HepG2 (cell line): ENCODE measurements around the gene DLX1. TPM values are rescaled to one million over a fixed set of nuclear protein-coding genes. Genes with fewer than 3 reads are reported as not detected.

Experiments used
- AGO2 ChIP-seq: fragments of 200-400 bp; formaldehyde crosslinking; optimal IDR thresholded peaks from 2 replicates; pipeline ENCODE3; 2017; ENCODE audit warnings: mild to moderate bottlenecking, low read depth, low read length, moderate library complexity
- BORCS8-MEF2B ChIP-seq: sonication (generic); formaldehyde crosslinking; IDR thresholded peaks from 2 replicates; pipeline ENCODE4 v1.8.0; 2022; ENCODE audit warnings: mild to moderate bottlenecking, missing genetic modification reagents
- CBX2 ChIP-seq, 2 experiments: fragments of 200-600 bp in 1 of 2; sonication (generic); formaldehyde crosslinking in 1 of 2; IDR thresholded peaks; 2 replicates each; pipeline versions ENCODE4 v1.7.0 to v1.8.1; 2018 to 2022; ENCODE audit warnings: low read depth in 2 of 2, low read length in 1 of 2, mild to moderate bottlenecking in 1 of 2, missing genetic modification reagents in 1 of 2
- CEBPG ChIP-seq: IDR thresholded peaks from 2 replicates; pipeline ENCODE4 v1.6.1; 2016
- EZH2 ChIP-seq: conservative IDR thresholded peaks from 2 replicates; pipeline ENCODE4 v1.6.1; 2012; ENCODE audit warnings: mild to moderate bottlenecking, low read depth, low read length, moderate library complexity
- GTF2F1 ChIP-seq: fragments of 150-350 bp; IDR thresholded peaks from 2 replicates; pipeline ENCODE4 v1.6.1; 2014; ENCODE audit warnings: low read length
- MTF2 ChIP-seq: sonication (generic); formaldehyde crosslinking; IDR thresholded peaks from 2 replicates; pipeline ENCODE4 v1.5.0; 2020; ENCODE audit warnings: missing genetic modification reagents, borderline replicate concordance
- MYC ChIP-seq: sonication (generic); formaldehyde crosslinking; IDR thresholded peaks from 2 replicates; pipeline ENCODE4 v1.9.0; 2021; ENCODE audit warnings: missing genetic modification reagents, borderline replicate concordance
- RAD21 ChIP-seq: fragments of 450-650 bp; formaldehyde crosslinking; IDR thresholded peaks from 2 replicates; pipeline ENCODE4 v1.5.0; 2020; ENCODE audit warnings: mild to moderate bottlenecking
- SETDB1 ChIP-seq: sonication (generic); formaldehyde crosslinking; IDR thresholded peaks from 2 replicates; pipeline ENCODE4 v1.5.1; 2020; ENCODE audit warnings: missing genetic modification reagents, mild to moderate bottlenecking, borderline replicate concordance
- SIX1 ChIP-seq: sonication (generic); formaldehyde crosslinking; IDR thresholded peaks from 2 replicates; pipeline ENCODE4 v1.4.0; 2020; ENCODE audit warnings: missing genetic modification reagents, borderline replicate concordance
- SP4 ChIP-seq: sonication (generic); formaldehyde crosslinking; IDR thresholded peaks from 2 replicates; pipeline ENCODE4 v1.8.1; 2023; ENCODE audit warnings: mild to moderate bottlenecking, missing genetic modification reagents
- TCF7 ChIP-seq: sonication (generic); IDR thresholded peaks from 2 replicates; pipeline ENCODE4 v1.6.1; 2016; ENCODE audit warnings: antibody characterized with exemption, low read depth
- THAP11 ChIP-seq: IDR thresholded peaks from 2 replicates; pipeline ENCODE4 v1.6.1; 2016; ENCODE audit warnings: missing biosample characterization, missing genetic modification reagents
- XBP1 ChIP-seq: sonication (generic); formaldehyde crosslinking; IDR thresholded peaks from 2 replicates; pipeline ENCODE4 v1.5.0; 2020; ENCODE audit warnings: missing genetic modification reagents
- XRCC5 ChIP-seq: fragments of 200-400 bp; formaldehyde crosslinking; optimal IDR thresholded peaks from 2 replicates; pipeline ENCODE3; 2017; ENCODE audit warnings: mild to moderate bottlenecking, low read length
- ZNF761 ChIP-seq: sonication (generic); formaldehyde crosslinking; conservative IDR thresholded peaks from 2 replicates; pipeline ENCODE4 v1.4.0; 2020; ENCODE audit warnings: mild to moderate bottlenecking, missing genetic modification reagents
- ZNF777 ChIP-seq: sonication (generic); formaldehyde crosslinking; IDR thresholded peaks from 2 replicates; pipeline ENCODE4 v1.4.0; 2020; ENCODE audit warnings: missing genetic modification reagents
- polyA plus RNA-seq, 8 experiments: library from polyadenylated mRNA; depleted of rRNA in 3 of 8; stranded (reverse) in 7 of 8; unstranded in 1 of 8; fragments of >200 nt; fragmentation: Illumina TruSeq in 4 of 8; extraction: Trizol in 4 of 8; gene quantifications; 2 replicates each; pipeline versions ENCODE4 v1.2.1 to v1.2.3, GENCODE V29; 2011 to 2016; ENCODE audit warnings: low read depth in 4 of 8, missing spikeins in 1 of 8, mixed read lengths in 1 of 8; ENCODE audit not compliant: insufficient read depth in 1 of 8
- total RNA-seq, 5 experiments: library from RNA; depleted of rRNA; stranded (reverse); fragments of >200 nt; fragmentation: Illumina TruSeq; extraction: Trizol; gene quantifications; 2 replicates each; pipeline ENCODE4 v1.2.3, GENCODE V29; 2016; ENCODE audit warnings: low read depth in 1 of 5
- TF ChIP-seq, protein P1 (sequence below): IDR thresholded peaks from 2 replicates; pipeline ENCODE4 v1.6.1; 2016; ENCODE audit warnings: missing compliant biosample characterization, missing genetic modification reagents, borderline replicate concordance
- TF ChIP-seq, protein P2 (sequence below): IDR thresholded peaks from 2 replicates; pipeline ENCODE4 v1.6.1; 2016; ENCODE audit warnings: low read depth, borderline replicate concordance
- TF ChIP-seq, protein P3 (sequence below): sonication (generic); formaldehyde crosslinking; IDR thresholded peaks from 2 replicates; pipeline ENCODE4 v1.4.0; 2020; ENCODE audit warnings: missing genetic modification reagents, low read depth, mild to moderate bottlenecking, borderline replicate concordance
- TF ChIP-seq, protein P4 (sequence below): sonication (generic); formaldehyde crosslinking; IDR thresholded peaks from 2 replicates; pipeline ENCODE4 v1.4.0; 2020; ENCODE audit warnings: missing genetic modification reagents
- TF ChIP-seq, protein P5 (sequence below): sonication (generic); formaldehyde crosslinking; IDR thresholded peaks from 2 replicates; pipeline ENCODE4 v1.4.0; 2020; ENCODE audit warnings: missing genetic modification reagents
- TF ChIP-seq, protein P6 (sequence below): IDR thresholded peaks from 2 replicates; pipeline ENCODE4 v1.6.1; 2016; ENCODE audit warnings: missing genetic modification reagents, missing compliant biosample characterization

DLX1 gene
- total and polyA plus RNA-seq, 2 of the 13 experiments (the other 11 are each of a cell fraction or from before 2014, with no cell fraction given) = 0.18 to 0.86 TPM

DNA sequence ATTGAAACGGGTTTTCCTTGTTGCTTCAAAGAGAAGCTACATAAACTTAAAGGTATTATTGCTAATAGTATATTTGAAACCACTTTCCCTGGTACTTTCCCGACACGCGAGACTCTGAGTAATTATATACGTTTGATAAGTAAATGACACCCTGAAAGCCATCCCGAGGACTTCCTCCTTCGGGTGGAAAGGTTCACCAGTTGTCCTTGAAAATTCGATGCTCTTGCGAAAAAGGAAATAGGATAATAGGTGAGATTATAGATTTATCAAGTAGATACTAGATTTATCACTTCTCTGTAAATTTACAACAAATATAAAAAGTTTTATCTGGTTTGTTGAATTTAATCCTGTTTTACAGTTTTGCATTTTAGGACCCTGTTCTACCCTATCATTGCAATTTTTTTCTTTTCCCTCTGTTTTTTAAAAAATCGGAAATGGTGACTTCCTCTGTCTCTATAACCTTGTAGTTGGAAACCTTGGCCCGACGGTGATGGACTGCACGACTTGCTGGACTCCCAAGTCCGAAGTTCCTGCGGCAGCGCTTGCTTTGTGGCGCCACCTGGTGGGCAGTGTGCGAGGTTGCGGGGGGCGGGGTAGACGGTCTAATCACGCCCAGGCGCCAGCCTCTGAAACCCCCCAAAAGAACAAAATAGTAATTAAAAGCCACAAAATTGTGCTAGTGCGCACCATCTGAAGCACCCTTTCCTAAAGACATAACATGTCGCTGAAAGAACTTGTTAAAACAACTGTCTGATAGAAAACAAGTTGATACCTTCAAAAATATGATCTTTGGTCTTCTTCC lies 18.4 kb downstream of the DLX1 start (continued):
- TF ChIP-seq ZNF777 (CRISPR knock-in tag) (peak; percentile 92), SETDB1 (CRISPR knock-in tag) (no peak), XBP1 (CRISPR knock-in tag) (no peak), RAD21 (CRISPR knock-in tag) (peak; percentile 97), ZNF761 (0 out of 2 replicates have a peak, but pooled peaks have one; percentile 57), MYC (peak; percentile 53; the same call in 1 of the 2 replicates), SIX1 (CRISPR knock-in tag) (no peak), MTF2 (CRISPR knock-in tag) (peak; percentile 68; the same call in 1 of the 2 replicates), CEBPG (CRISPR knock-in tag) (peak; percentile 33; the same call in 1 of the 2 replicates), BORCS8-MEF2B (CRISPR knock-in tag) (0 out of 2 replicates have a peak, but pooled peaks have one; percentile 52), TCF7 (no peak), THAP11 (peak; percentile 58; the same call in 1 of the 2 replicates), GTF2F1 (no peak), CBX2 (IDR thresholded peaks at IDR 0.05; ENCODE audit: low read depth, low read length) (peak; percentile 59; the same call in 1 of the 2 replicates), CBX2 (CRISPR knock-in tag; IDR thresholded peaks at IDR 0.05; ENCODE audit: low read depth) (peak; percentile 90), XRCC5 (peak; percentile 92), EZH2 (peak; percentile 78; the same call in 1 of the 2 replicates), SP4 (CRISPR knock-in tag) (no peak), AGO2 (no peak)
- TF ChIP-seq, protein P1, sequence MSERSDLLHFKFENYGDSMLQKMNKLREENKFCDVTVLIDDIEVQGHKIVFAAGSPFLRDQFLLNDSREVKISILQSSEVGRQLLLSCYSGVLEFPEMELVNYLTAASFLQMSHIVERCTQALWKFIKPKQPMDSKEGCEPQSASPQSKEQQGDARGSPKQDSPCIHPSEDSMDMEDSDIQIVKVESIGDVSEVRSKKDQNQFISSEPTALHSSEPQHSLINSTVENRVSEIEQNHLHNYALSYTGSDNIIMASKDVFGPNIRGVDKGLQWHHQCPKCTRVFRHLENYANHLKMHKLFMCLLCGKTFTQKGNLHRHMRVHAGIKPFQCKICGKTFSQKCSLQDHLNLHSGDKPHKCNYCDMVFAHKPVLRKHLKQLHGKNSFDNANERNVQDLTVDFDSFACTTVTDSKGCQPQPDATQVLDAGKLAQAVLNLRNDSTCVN (CRISPR knock-in tag) = peak; percentile 54; the same call in 1 of the 2 replicates
- TF ChIP-seq, protein P2, sequence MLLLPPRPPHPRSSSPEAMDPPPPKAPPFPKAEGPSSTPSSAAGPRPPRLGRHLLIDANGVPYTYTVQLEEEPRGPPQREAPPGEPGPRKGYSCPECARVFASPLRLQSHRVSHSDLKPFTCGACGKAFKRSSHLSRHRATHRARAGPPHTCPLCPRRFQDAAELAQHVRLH (CRISPR knock-in tag) = peak; percentile 64; the same call in 1 of the 2 replicates
- TF ChIP-seq, protein P3, sequence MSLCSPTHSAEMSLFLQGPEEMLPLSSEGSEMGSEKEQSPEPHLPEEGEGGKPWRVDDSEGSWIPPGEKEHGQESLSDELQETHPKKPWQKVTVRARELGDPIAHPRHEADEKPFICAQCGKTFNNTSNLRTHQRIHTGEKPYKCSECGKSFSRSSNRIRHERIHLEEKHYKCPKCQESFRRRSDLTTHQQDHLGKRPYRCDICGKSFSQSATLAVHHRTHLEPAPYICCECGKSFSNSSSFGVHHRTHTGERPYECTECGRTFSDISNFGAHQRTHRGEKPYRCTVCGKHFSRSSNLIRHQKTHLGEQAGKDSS (CRISPR knock-in tag) = peak; percentile 86; the same call in 1 of the 2 replicates
- TF ChIP-seq, protein P4, sequence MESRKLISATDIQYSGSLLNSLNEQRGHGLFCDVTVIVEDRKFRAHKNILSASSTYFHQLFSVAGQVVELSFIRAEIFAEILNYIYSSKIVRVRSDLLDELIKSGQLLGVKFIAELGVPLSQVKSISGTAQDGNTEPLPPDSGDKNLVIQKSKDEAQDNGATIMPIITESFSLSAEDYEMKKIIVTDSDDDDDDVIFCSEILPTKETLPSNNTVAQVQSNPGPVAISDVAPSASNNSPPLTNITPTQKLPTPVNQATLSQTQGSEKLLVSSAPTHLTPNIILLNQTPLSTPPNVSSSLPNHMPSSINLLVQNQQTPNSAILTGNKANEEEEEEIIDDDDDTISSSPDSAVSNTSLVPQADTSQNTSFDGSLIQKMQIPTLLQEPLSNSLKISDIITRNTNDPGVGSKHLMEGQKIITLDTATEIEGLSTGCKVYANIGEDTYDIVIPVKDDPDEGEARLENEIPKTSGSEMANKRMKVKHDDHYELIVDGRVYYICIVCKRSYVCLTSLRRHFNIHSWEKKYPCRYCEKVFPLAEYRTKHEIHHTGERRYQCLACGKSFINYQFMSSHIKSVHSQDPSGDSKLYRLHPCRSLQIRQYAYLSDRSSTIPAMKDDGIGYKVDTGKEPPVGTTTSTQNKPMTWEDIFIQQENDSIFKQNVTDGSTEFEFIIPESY (CRISPR knock-in tag) = peak; percentile 55
- TF ChIP-seq, protein P5, sequence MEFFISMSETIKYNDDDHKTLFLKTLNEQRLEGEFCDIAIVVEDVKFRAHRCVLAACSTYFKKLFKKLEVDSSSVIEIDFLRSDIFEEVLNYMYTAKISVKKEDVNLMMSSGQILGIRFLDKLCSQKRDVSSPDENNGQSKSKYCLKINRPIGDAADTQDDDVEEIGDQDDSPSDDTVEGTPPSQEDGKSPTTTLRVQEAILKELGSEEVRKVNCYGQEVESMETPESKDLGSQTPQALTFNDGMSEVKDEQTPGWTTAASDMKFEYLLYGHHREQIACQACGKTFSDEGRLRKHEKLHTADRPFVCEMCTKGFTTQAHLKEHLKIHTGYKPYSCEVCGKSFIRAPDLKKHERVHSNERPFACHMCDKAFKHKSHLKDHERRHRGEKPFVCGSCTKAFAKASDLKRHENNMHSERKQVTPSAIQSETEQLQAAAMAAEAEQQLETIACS = no peak
- TF ChIP-seq, protein P6, sequence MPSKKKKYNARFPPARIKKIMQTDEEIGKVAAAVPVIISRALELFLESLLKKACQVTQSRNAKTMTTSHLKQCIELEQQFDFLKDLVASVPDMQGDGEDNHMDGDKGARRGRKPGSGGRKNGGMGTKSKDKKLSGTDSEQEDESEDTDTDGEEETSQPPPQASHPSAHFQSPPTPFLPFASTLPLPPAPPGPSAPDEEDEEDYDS = peak; percentile 30; the same call in 1 of the 2 replicates
